Pancreas (tissue), 10 donors: ENCODE data around the gene TPP2. TPM values are rescaled to one million over a fixed set of nuclear protein-coding genes. Genes with fewer than 3 reads are reported as not detected.

Experiments used
- ATAC-seq, 4 donors: fragments of 200-7000 bp; cut with Tn5 transposase; one replicate each; pipeline versions ENCODE4 v1.8.0 to v1.9.1; 2020; ENCODE audit warnings: mild to moderate bottlenecking in 4 of 4, moderate library complexity in 4 of 4
- DNase-seq, 6 donors: peaks; one replicate each; pipeline ENCODE4 v3.0.0-alpha.2; 2020
- FAIRE-seq: peaks from 2 replicates; lab custom pipeline; 2012; peaks lifted over from hg19 to GRCh38; lab: Jason Lieb, UNC
- H3K27ac ChIP-seq, 4 donors: fragments of 200-600 bp; sonication (generic); 1 replicate in 3 of 4; 2 replicates in 1 of 4; pipeline versions ENCODE4 v1.5.0 to v1.8.0; 2020
- H3K27me3 ChIP-seq, 4 donors: fragments of 200-600 bp; one replicate each; pipeline ENCODE4 v1.8.0; 2021
- H3K36me3 ChIP-seq, 3 donors: fragments of 200-600 bp; sonication (generic) in 1 of 3; one replicate each; pipeline versions ENCODE4 v1.5.0 to v1.8.0; 2020 to 2021
- H3K4me1 ChIP-seq, 3 donors: fragments of 200-600 bp; one replicate each; pipeline ENCODE4 v1.8.0; 2021
- H3K4me3 ChIP-seq, 4 donors: fragments of 200-600 bp; sonication (generic) in 2 of 4; one replicate each; pipeline versions ENCODE4 v1.5.0 to v1.8.0; 2020 to 2021
- H3K9me3 ChIP-seq, 4 donors: fragments of 200-600 bp; one replicate each; pipeline ENCODE4 v1.8.0; 2021
- WGBS, 2 donors: extraction: QIAGEN DNeasy Blood & Tissue Kit; methylation state at CpG; one replicate each; pipeline ENCODE4 v1.1.7; 2013; 5-methylcytosine and 5-hydroxymethylcytosine counted together
- intact Hi-C, 3 donors: fragments of 100-400 bp; cut with DNase I; formaldehyde crosslinking; loops; one replicate each; pipeline versions ENCODE4 v1.11.1 to v1.14.2; 2022
- polyA plus RNA-seq, 2 donors: library from polyadenylated mRNA; stranded (reverse); fragments of 200-250 nt; gene quantifications; one replicate each; pipeline ENCODE4 v1.2.3, GENCODE V29; 2013
- total RNA-seq, 6 donors: library from RNA; stranded (reverse); fragmentation: NEBNext Ultra II Directional in 4 of 6; extraction: Animal tissue kit (Norgen Biotek cat#: 25700) in 4 of 6; gene quantifications; one replicate each; pipeline versions ENCODE4 v1.2.1 to v1.2.4, GENCODE V29; 2021 to 2023
- TF ChIP-seq, protein P1 (sequence below), 4 donors: fragments of 200-600 bp; sonication (generic) in 3 of 4; IDR thresholded peaks; one replicate each; pipeline versions ENCODE4 v1.5.0 to v1.8.0; 2021; ENCODE audit warnings: antibody characterized with exemption in 4 of 4
- donor health status: healthy with polysubstance abuse.
- donor health status: DM: no; HTN: no; CAD: no; lungs with moderate emphysema.
- donor health status: DM: no; HTN: no; CAD: no.
- donor health status: control.
- donor health status: control.
- donor health status: Bipolar disorder and iron deficiency.
- donor health status: DM: yes; HTN: yes; CAD: no.
- donor health status: DM: no; HTN: no; CAD: no.
- donor health status: DM: no; HTN: no; CAD: no.
- donor health status: DM: yes; HTN: yes; CAD: no.

TPP2 gene
- total and polyA plus RNA-seq, 8 donors, result 9.5 to 22.3 (median 15.9) TPM

DNA sequence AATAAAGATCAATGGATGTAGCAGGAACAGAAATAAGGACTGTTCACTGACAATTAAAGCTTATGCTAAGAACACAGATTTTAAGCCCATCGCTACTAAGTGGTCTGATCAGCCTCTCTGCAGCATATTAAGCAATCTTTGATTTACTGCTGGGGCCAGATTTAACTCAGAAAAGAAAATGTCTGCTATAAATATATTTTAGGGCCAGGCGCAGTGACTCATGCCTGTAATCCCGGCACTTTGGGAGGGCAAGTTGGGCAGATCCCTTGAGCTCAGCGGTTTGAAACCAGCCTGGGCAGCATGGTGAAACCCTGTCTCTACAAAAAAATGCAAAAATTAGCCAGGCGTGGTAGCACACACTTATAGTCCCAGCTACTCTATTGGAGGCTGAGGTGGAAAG lies 55.1 kb downstream of the TPP2 start:
- intact Hi-C loops, result no loop called here
- 91 to 93% methylated on average over 5 of the region's 5 CpGs for WGBS, 2 donors
- FAIRE-seq, result no peak
- Histone ChIP-seq H3K27ac (no peak overlapping the region), H3K36me3 (peaks cover 0 to 24% (median 4%) of the 10 kb centered on the region in 3 donors), H3K27me3 (no peaks in the 10 kb centered on the region), H3K4me1 (no peaks in the 10 kb centered on the region), H3K9me3 (no peaks in the 10 kb centered on the region), H3K4me3 (no peak overlapping the region)
- TF ChIP-seq, protein P1, sequence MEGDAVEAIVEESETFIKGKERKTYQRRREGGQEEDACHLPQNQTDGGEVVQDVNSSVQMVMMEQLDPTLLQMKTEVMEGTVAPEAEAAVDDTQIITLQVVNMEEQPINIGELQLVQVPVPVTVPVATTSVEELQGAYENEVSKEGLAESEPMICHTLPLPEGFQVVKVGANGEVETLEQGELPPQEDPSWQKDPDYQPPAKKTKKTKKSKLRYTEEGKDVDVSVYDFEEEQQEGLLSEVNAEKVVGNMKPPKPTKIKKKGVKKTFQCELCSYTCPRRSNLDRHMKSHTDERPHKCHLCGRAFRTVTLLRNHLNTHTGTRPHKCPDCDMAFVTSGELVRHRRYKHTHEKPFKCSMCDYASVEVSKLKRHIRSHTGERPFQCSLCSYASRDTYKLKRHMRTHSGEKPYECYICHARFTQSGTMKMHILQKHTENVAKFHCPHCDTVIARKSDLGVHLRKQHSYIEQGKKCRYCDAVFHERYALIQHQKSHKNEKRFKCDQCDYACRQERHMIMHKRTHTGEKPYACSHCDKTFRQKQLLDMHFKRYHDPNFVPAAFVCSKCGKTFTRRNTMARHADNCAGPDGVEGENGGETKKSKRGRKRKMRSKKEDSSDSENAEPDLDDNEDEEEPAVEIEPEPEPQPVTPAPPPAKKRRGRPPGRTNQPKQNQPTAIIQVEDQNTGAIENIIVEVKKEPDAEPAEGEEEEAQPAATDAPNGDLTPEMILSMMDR (IDR thresholded peaks at IDR 0.05), result no peak
- no peak for ATAC-seq
- DNase-seq, result no peak

DNA sequence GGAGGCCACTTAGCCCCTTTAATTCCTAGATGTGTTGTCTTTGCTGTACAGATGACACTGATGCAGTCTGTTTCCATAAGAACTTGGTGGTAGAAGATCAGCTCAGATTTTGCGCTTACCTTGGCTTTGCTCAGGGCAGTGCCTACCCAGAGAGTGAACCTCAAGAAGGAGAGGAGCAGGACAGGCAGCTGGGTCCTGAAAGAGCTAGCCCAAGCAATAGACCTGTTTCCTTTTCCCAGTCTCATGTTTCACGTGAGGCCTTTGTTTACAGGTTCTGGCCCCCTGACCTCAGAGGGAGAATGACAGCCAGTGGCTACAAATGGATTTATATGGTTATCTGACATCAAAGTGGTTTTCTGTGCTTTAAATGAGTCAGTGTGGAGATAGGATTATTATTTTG lies 58.0 kb downstream of the TPP2 start:
- Histone ChIP-seq H3K36me3 (peaks cover 0 to 18% (median 4%) of the 10 kb centered on the region in 3 donors), H3K27me3 (no peaks in the 10 kb centered on the region), H3K27ac (no peak overlapping the region), H3K4me1 (no peaks in the 10 kb centered on the region), H3K4me3 (no peak overlapping the region), H3K9me3 (no peaks in the 10 kb centered on the region)
- TF ChIP-seq, protein P1 (IDR thresholded peaks at IDR 0.05), result no peak
- intact Hi-C loops, result no loop called here
- no peak for FAIRE-seq
- WGBS, 2 donors, result 44 to 60% methylated on average over 2 of the region's 2 CpGs
- no peak for DNase-seq
- no peak for ATAC-seq

DNA sequence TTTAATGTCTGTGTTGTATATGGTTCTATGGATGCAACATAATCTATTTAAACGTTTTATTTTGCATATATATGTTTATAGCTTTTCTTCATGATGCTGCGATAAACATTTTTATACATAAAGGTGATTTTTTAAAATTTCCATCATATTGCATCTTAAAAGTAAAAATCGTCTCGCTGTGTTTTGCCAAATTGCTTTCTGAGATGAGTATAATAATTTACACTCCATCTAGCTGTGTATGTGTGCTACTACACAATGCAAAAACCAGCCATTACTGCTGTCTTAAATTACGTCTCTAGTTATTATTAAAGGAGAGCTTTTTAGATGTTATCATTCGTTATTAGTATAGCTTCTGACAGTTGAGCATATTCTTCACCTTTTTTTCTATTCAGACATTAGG lies 60.8 kb downstream of the TPP2 start:
- 67 to 83% methylated on average over 6 of the region's 6 CpGs for WGBS, 2 donors
- intact Hi-C loops, result no loop called here
- DNase-seq (no peak), ATAC-seq (no peak), FAIRE-seq (no peak)
- no peaks in the 10 kb centered on the region for H3K27me3 ChIP-seq
- TF ChIP-seq, protein P1 (IDR thresholded peaks at IDR 0.05), result no peak
- no peaks in the 10 kb centered on the region for H3K9me3 ChIP-seq
- peaks cover 0 to 12% (median 4%) of the 10 kb centered on the region in 3 donors for H3K36me3 ChIP-seq
- H3K4me3 ChIP-seq, result no peak overlapping the region
- H3K4me1 ChIP-seq, result no peaks in the 10 kb centered on the region
- H3K27ac ChIP-seq, result no peak overlapping the region

GRCh38 chr13:102658660-102659059 lies 61.9 kb downstream of the TPP2 start:
- no peak for FAIRE-seq
- Histone ChIP-seq H3K9me3 (no peaks in the 10 kb centered on the region), H3K4me3 (no peak overlapping the region), H3K36me3 (peaks cover 0 to 12% (median 0%) of the 10 kb centered on the region in 3 donors), H3K27ac (no peak overlapping the region), H3K27me3 (no peaks in the 10 kb centered on the region), H3K4me1 (no peaks in the 10 kb centered on the region)
- WGBS, 2 donors, result 92 to 97% methylated on average over 3 of the region's 3 CpGs
- ATAC-seq, result no peak
- intact Hi-C loops, result no loop called here
- TF ChIP-seq, protein P1 (IDR thresholded peaks at IDR 0.05), result no peak
- DNase-seq, result no peak

- Histone ChIP-seq H3K27ac (no peak overlapping the region), H3K36me3 (peaks cover 0 to 15% (median 0%) of the 10 kb centered on the region in 3 donors)
- no peak for FAIRE-seq
Observed at GRCh38 chr13:102659168-102659713, 62.5 kb downstream of the TPP2 start.

More at GRCh38 chr13:102659168-102659713, 62.5 kb downstream of the TPP2 start:
- no peak for DNase-seq
- intact Hi-C loops, result no loop called here
- H3K4me3 ChIP-seq, result no peak overlapping the region
- H3K4me1 ChIP-seq, result no peaks in the 10 kb centered on the region
- no peaks in the 10 kb centered on the region for H3K9me3 ChIP-seq
- TF ChIP-seq, protein P1 (IDR thresholded peaks at IDR 0.05), result no peak
- no peaks in the 10 kb centered on the region for H3K27me3 ChIP-seq
- ATAC-seq, result no peak
